Colonic mucosa (tissue), 4 donors: Measurements from ENCODE around the gene AGBL1. TPM values are rescaled to one million over a fixed set of nuclear protein-coding genes. Genes with fewer than 3 reads are reported as not detected.

ENCODE experiments used
- DNase-seq: peaks from one replicate; pipeline ENCODE4 v3.0.0-alpha.2; 2020
- H3K27ac ChIP-seq: fragments of 200-600 bp; one replicate; pipeline ENCODE4 v1.8.0; 2021
- H3K27me3 ChIP-seq: fragments of 200-600 bp; one replicate; pipeline ENCODE4 v1.8.0; 2021
- H3K36me3 ChIP-seq: fragments of 200-600 bp; one replicate; pipeline ENCODE4 v1.8.0; 2021
- H3K4me1 ChIP-seq: fragments of 200-600 bp; one replicate; pipeline ENCODE4 v1.8.0; 2021; ENCODE audit warnings: mild to moderate bottlenecking
- H3K4me3 ChIP-seq: fragments of 200-600 bp; one replicate; pipeline ENCODE4 v1.8.0; 2021
- H3K9ac ChIP-seq, 2 donors: one replicate each; pipeline ENCODE4 v1.7.0; 2013; ENCODE audit warnings: control low read depth in 2 of 2, low read depth in 2 of 2, low read length in 2 of 2
- H3K9me3 ChIP-seq: fragments of 200-600 bp; one replicate; pipeline ENCODE4 v1.8.0; 2021
- CTCF ChIP-seq: fragments of 200-600 bp; IDR thresholded peaks from one replicate; pipeline ENCODE4 v1.8.0; 2022; ENCODE audit warnings: antibody characterized with exemption, mild to moderate bottlenecking
- intact Hi-C: fragments of 100-400 bp; cut with DNase I; formaldehyde crosslinking; loops from one replicate; pipeline ENCODE4 v1.14.1; 2022
- total RNA-seq, 2 donors: library from RNA; stranded (reverse); fragmentation: NEBNext Ultra II Directional in 1 of 2; extraction: Animal tissue kit (Norgen Biotek cat#: 25700) in 1 of 2; gene quantifications; one replicate each; pipeline ENCODE4 v1.2.1, GENCODE V29; 2021
- donor health status: healthy.
- donor health status: DM: no; HTN: no; CAD: no.
- donor health status: DM: no; HTN: no; CAD: no.

AGBL1 gene
- total RNA-seq, 2 donors from 2014 or later = 0.10 to 0.24 TPM

DNA sequence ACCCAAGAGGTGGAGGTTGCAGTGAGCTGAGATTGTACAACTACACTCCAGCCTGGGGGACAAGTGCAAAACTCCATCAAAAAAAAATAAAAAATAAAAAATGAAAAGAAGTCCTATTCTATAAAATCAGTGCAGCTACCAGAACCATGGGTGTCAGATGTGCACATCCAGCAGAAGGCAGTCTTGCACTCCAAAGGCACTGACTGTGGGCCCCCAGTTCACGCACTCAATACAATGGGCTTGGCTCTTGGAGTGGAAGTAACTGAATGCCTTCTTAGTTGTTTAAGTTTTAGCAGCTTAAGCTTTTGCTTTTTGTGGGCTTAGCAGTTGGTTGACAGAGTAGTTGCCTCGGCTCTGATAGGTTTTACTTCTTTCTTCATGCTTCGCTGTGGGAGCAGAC lies 141.4 kb downstream of the AGBL1 start:
- intact Hi-C loops = no loop called here

GRCh38 chr15:86229306-86229705 lies 149.6 kb downstream of the AGBL1 start:
- no peak for TF ChIP-seq CTCF
- no peak for DNase-seq
- H3K4me1 ChIP-seq = no peaks in the 10 kb centered on the region
- H3K9me3 ChIP-seq = no peaks in the 10 kb centered on the region
- H3K27ac ChIP-seq = no peak overlapping the region
- H3K36me3 ChIP-seq = no peaks in the 10 kb centered on the region
- H3K27me3 ChIP-seq = no peaks in the 10 kb centered on the region
- H3K4me3 ChIP-seq = no peak overlapping the region
- intact Hi-C loops = no loop called here
- no peak overlapping the region for H3K9ac ChIP-seq

More for the DNA sequence above, 141.4 kb downstream of the AGBL1 start:
- Histone ChIP-seq H3K4me1 (no peaks in the 10 kb centered on the region), H3K36me3 (no peaks in the 10 kb centered on the region), H3K9ac (no peak overlapping the region), H3K27me3 (no peaks in the 10 kb centered on the region), H3K9me3 (no peaks in the 10 kb centered on the region), H3K4me3 (no peak overlapping the region), H3K27ac (no peak overlapping the region)
- TF ChIP-seq CTCF = no peak
- DNase-seq = no peak

DNA sequence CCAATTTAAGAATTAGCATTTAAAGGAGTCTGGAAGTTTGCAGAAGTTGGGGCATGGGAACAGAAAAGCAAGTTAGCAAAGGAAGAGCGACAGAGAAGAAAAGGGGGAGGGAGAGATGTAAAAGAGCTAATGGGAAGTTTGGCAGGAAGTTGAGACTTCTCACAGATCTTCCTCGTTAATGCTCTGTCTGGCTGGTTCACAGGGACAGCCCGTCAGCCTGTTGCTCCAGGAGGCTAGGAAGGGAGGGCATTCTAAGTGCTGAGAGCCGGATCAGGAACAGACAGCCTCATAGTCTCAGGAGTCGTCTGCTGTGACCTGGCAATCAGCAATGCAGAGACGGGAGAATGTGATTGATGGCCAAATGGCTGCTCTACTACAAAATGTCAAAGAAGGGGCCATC lies 150.3 kb downstream of the AGBL1 start:
- DNase-seq = no peak
- no peak for TF ChIP-seq CTCF
- H3K9me3 ChIP-seq = no peaks in the 10 kb centered on the region
- H3K27ac ChIP-seq = no peak overlapping the region
- H3K27me3 ChIP-seq = no peaks in the 10 kb centered on the region
- intact Hi-C loops = loop anchor here (10.0 kb wide), 2 partner anchors 365 to 515 kb away; no protein-coding TSS in a partner anchor
- no peaks in the 10 kb centered on the region for H3K4me1 ChIP-seq
- no peaks in the 10 kb centered on the region for H3K36me3 ChIP-seq
- no peak overlapping the region for H3K9ac ChIP-seq
- H3K4me3 ChIP-seq = no peak overlapping the region

DNA sequence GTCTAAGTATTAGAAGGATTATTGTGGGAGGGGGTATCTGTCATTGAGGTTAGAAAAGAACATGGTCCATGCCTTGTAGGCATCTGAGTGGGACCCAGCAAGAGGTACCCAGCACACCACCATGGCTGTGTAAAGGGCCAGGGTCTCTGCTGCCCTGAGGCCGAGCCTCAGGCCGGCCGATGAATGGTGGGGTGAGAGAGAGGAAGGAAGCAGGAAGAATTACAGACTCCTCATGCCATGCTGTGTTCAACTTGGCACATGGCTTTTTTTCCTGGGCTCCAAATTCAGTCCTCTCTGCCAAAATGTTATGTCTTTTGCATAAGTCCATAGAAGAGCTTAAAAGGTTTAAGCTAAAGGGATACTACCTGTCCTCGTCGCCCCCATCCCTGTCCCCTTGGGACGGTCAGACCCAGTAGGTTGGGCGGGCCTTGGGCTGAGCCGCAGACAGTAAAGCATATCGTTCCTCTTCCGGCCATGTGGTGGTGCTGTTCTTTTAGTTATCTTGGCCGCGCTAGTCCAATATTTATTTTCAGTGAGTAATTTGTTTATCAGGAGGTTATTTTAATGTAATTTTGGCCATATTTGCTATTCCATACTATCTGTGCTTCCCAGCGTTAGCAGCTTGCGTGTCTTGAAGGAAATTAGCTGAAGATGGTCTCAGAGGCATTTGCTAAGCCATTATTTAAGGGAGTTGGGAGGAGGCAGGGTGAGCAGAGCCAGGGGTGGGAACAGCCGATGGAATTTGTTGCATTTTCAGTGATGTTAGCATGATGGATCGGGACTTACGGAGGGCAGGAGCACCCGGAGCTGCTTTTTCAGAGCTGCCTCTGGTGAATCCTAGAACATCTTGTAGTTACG lies 152.4 kb downstream of the AGBL1 start:
- intact Hi-C loops = loop anchor here (10.0 kb wide), 2 partner anchors 367 to 513 kb away; no protein-coding TSS in a partner anchor
- no peak overlapping the region for H3K9ac ChIP-seq
- peak; percentile 58 for TF ChIP-seq CTCF
- H3K4me3 ChIP-seq = no peak overlapping the region
- H3K9me3 ChIP-seq = no peaks in the 10 kb centered on the region
- H3K27ac ChIP-seq = no peak overlapping the region
- no peaks in the 10 kb centered on the region for H3K27me3 ChIP-seq
- no peaks in the 10 kb centered on the region for H3K4me1 ChIP-seq
- peak; percentile 31 for DNase-seq
- no peaks in the 10 kb centered on the region for H3K36me3 ChIP-seq

DNA sequence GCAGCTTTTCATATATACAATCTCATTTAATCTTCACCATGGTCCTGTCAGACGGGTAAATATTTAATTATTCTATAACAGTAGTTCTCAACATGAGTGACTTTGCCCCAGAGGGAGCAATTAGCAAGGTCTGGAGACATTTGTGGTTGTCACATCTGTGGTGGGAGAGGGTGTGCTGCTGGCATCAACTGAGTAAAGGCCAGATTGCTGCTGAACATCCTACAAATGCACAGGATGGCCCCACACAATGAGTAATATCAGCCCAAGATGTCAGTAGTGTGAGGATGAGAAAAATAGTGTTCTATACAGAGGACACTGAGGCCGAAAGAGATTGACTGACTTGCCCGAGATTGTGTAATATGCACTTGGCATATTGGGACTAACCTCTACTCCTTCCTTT lies 156.0 kb downstream of the AGBL1 start:
- Histone ChIP-seq H3K27me3 (no peaks in the 10 kb centered on the region), H3K4me3 (no peak overlapping the region), H3K9me3 (no peaks in the 10 kb centered on the region), H3K36me3 (no peaks in the 10 kb centered on the region), H3K9ac (no peak overlapping the region), H3K27ac (no peak overlapping the region), H3K4me1 (no peaks in the 10 kb centered on the region)
- no peak for TF ChIP-seq CTCF
- intact Hi-C loops = loop anchor here (10.0 kb wide), 2 partner anchors 371 to 509 kb away; no protein-coding TSS in a partner anchor
- no peak for DNase-seq
